SIG-M5 treated with dmso at 0.1 percent for 504 hours (cell line): Measurements from ENCODE around the gene SMIM45.

Source experiments
- DNase-seq: peaks from one replicate; lab custom pipeline; 2025; ENCODE audit not compliant: unreplicated experiment; lab: John Stamatoyannopoulos, UW

The SMIM45 gene

DNA sequence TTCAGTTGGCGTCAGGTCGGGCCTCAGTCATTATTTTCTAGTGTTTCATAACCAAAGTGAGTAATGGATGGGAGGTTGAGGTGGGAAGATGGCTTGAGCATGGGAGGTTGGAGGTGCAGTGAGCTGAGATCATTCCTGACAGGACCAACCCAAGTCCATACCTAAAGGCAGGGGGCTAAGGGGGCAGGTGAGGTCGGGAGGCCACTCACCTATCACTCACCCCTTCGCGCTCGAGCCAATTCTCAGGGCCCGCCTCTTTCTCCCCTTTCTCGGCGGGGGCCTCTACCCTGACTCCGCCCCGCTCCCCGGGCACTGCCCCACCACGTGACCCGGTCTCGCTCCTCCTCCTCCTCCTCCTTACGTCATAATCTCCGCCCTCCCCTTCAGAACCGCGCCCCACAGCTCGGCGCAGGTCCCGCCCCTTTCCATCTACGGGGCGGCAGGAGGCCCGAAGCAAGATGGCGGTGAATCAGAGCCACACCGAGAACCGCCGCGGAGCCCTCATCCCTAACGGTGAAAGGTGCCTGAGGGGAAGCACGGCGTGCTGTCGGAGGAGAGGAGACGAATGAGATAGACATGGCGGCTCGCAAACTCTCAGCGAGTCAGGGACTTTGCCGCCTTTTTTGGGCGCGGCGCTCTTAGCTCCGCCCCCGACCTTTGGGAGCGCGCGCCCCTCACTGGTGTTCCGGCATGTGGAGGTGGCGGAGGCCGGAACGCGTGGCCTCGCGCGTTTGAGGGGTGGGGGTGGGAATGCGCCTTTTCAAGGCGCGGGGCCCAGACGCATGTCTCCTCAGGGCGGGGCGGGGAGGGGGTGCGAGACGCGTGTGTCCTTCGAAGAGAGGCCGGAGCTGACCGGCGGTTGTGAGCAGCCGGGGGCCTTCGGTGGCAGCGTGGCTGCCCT is 46.7 kb downstream of the SMIM45 start, which contains the start of gene WBP2NL:
Gene WBP2NL (plus strand): TSS at position 428 of the 901 bp plus-strand sequence. CDS start 31 bp downstream, at position 459.
- DNase-seq: no peak

DNA sequence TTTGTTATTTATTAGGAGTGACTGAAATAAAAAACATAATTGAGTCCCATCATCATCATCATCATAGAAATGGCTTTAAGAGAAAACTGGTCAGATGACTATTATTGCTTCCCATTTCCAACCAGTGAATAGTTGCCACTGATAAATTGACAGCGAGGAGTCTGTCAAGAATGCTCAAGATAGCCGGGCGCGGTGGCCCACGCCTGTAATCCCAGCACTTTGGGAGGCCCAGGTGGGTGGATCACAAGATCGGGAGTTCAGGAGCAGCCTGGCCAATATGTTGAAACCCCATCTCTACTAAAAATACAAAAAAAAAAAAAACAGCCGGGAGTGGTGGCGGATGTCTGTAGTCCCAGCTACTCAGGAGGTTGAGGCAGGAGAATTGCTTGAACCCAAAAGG is 48.5 kb downstream of the SMIM45 start:
- no peak for DNase-seq

DNA sequence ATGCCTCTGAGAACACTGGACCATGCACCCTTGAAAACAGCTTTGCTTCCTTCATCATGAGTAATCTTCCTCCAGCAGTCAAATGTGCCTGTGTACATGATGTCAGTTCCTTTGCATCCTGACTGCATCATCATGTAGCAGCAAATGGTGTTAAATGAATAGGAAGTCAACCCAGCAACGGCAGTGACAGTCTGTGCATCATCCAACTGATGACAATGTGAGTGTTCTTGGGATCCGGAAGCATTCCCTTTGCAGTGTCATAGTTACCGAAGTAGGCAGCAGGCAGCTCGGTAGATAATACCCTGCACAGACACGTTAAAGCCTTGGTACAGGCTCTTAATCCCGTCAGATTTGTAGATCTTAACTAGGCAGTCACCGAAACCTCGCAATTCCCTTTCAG is 49.2 kb downstream of the SMIM45 start:
- no peak for DNase-seq

DNA sequence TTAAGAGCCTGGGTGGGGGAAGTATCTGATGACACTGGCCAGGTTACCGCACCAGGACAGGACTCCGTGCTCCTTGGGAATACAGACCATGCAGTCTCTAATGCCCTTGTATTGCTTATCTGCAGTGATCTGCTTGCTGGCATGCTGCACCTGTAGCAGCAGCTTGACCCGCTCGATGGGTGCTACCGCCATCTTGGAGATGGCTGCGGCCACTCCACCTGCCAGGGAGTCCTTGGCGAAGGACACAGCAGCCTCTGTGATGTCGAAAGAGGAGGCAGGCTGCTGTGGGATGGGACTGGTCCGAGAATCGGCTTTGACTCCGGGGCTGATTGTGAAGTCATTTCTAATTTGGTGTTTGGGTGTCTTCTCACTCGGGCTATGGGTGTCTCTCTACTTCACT is 49.8 kb downstream of the SMIM45 start:
- DNase-seq: no peak

GRCh38 chr22:42007922-42008321 is 56.0 kb downstream of the SMIM45 start:
- DNase-seq: no peak
